NCI-H2107 treated with DMSO at 0.1 percent for 48 hours (cell line): ENCODE measurements around the gene PDZRN3.

Source experiments
- DNase-seq: peaks from one replicate; lab custom pipeline; 2025; ENCODE audit not compliant: unreplicated experiment; lab: John Stamatoyannopoulos, UW

The PDZRN3 gene

GRCh38 chr3:73624821-73625665 lies at the start of gene PDZRN3:
Gene PDZRN3 (minus strand): TSS chr3:73624941.
- DNase-seq = no peak

- DNase-seq = peak; percentile 54
Measured at GRCh38 chr3:73674280-73674679, 49.5 kb upstream of the PDZRN3 start.

- no peak for DNase-seq
Measured at GRCh38 chr3:73669260-73669659, 44.5 kb upstream of the PDZRN3 start.

- no peak for DNase-seq
Measured at GRCh38 chr3:73668391-73668790, 43.6 kb upstream of the PDZRN3 start.

- no peak for DNase-seq
Measured at GRCh38 chr3:73667889-73668288, 43.1 kb upstream of the PDZRN3 start.

- DNase-seq = no peak
Measured at GRCh38 chr3:73665286-73665685, 40.5 kb upstream of the PDZRN3 start.

- no peak for DNase-seq
Measured at GRCh38 chr3:73664389-73664788, 39.6 kb upstream of the PDZRN3 start.

GRCh38 chr3:73663495-73663894 lies 38.8 kb upstream of the PDZRN3 start:
- no peak for DNase-seq

GRCh38 chr3:73661265-73661664 lies 36.5 kb upstream of the PDZRN3 start:
- no peak for DNase-seq

- no peak for DNase-seq
Measured at GRCh38 chr3:73658227-73658626, 33.5 kb upstream of the PDZRN3 start.

GRCh38 chr3:73657186-73657585 lies 32.4 kb upstream of the PDZRN3 start:
- DNase-seq = no peak

GRCh38 chr3:73656241-73656890 lies 31.6 kb upstream of the PDZRN3 start:
- no peak for DNase-seq

GRCh38 chr3:73655197-73655596 lies 30.5 kb upstream of the PDZRN3 start:
- DNase-seq = no peak

GRCh38 chr3:73653877-73654276 lies 29.1 kb upstream of the PDZRN3 start:
- no peak for DNase-seq

- no peak for DNase-seq
Measured at GRCh38 chr3:73653351-73653750, 28.6 kb upstream of the PDZRN3 start.

GRCh38 chr3:73652896-73653295 lies 28.2 kb upstream of the PDZRN3 start:
- no peak for DNase-seq

GRCh38 chr3:73637042-73637441 lies 12.3 kb upstream of the PDZRN3 start:
- no peak for DNase-seq

GRCh38 chr3:73635254-73635653 lies 10.5 kb upstream of the PDZRN3 start:
- no peak for DNase-seq

GRCh38 chr3:73633916-73634344 lies 9.2 kb upstream of the PDZRN3 start:
- no peak for DNase-seq

- no peak for DNase-seq
Measured at GRCh38 chr3:73633453-73633852, 8.7 kb upstream of the PDZRN3 start.

GRCh38 chr3:73626106-73626505 lies 1.4 kb upstream of the PDZRN3 start:
- DNase-seq = no peak

GRCh38 chr3:73624017-73624820 lies 522 bp downstream of the PDZRN3 start:
- DNase-seq = no peak
